ENCODE results near the gene NTMT2.

The NTMT2 gene

GRCh38 chr1:170214117-170215032 is 68.6 kb downstream of the NTMT2 start:
- peak; percentile 27 for DNase-seq

DNA sequence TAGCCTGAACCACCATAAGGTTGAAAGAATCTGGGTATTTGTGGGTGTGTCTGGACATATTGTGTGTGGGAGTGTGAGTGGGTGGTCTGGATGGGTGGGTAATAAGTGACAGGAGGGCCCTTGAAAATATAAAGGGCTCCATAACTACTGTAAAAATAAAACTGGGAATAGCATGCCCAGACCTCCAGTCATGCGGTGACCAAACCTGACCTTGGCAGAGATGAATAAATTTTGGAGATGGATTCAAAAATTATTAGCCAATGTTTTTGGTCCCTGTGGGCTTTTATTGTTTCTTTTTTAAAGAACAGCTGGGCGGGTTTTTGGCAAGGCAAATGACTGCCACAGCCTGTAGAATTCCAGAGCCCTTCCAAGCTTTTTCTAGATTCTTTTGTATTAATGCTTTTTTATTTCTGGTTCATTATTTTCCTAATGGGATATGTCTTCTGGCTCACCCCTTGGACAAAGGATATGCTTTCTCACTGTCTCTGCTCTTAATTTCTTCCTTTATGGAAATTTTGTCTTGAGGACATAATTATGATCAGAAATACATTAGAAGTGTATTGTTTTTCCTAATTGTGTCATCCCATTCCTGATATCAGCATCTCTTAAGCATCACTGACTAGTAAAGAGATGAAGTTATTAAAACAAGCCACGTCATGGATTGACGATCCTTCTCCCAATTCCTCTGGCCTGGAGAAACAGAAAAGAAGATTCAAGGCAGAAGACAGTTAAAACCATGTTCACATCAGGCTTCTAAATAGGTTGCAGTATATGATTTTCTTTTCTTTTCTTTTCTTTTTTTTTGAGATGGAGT is 69.5 kb downstream of the NTMT2 start:
- DNase-seq: no peak

- DNase-seq: no peak
Observed at GRCh38 chr1:170217517-170218256, 71.9 kb downstream of the NTMT2 start.

DNA sequence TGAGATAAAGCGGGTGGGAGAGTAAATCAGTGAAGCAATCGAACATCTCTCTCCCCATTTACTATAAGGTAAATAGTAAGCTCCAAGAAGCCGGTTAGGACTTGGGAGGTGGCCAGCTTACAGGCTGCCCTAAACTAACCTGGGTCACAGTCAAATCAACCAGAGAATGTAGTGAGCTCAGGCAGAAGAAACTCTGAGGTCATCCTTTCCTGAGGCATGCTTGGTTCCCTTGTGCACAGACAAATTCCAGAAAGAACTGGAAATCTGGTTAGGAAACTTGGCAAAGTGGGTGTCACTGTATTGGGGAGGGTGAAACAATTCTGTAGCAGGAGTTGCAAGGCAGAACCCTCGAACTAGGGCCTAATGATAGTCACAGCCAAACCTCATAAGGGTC is 72.5 kb downstream of the NTMT2 start:
- no peak for DNase-seq

All from HCEC 1CT (cell line).